Mucosa of stomach (tissue), 1 donor: ENCODE results near the gene CAMK2B.

Experiments used
- H3K27me3 ChIP-seq: one replicate; pipeline ENCODE4 v1.7.0; 2013; ENCODE audit warnings: mild to moderate bottlenecking, low read length; ENCODE audit not compliant: control insufficient read depth, insufficient read depth
- H3K36me3 ChIP-seq: one replicate; pipeline ENCODE4 v1.7.0; 2013; ENCODE audit warnings: low read length; ENCODE audit not compliant: control insufficient read depth, insufficient read depth
- H3K4me1 ChIP-seq: one replicate; pipeline ENCODE4 v1.7.0; 2013; ENCODE audit warnings: mild to moderate bottlenecking, low read length; ENCODE audit not compliant: control insufficient read depth, insufficient read depth
- H3K4me3 ChIP-seq: one replicate; pipeline ENCODE4 v1.7.0; 2013; ENCODE audit warnings: low read length
- H3K9ac ChIP-seq: one replicate; pipeline ENCODE4 v1.7.0; 2013; ENCODE audit warnings: mild to moderate bottlenecking, low read length, moderate library complexity
- H3K9me3 ChIP-seq: one replicate; pipeline ENCODE4 v1.7.0; 2013; ENCODE audit warnings: mild to moderate bottlenecking, low read length, moderate library complexity; ENCODE audit not compliant: control insufficient read depth
- donor health status: Pancreatic carcinoma.

Gene CAMK2B

DNA sequence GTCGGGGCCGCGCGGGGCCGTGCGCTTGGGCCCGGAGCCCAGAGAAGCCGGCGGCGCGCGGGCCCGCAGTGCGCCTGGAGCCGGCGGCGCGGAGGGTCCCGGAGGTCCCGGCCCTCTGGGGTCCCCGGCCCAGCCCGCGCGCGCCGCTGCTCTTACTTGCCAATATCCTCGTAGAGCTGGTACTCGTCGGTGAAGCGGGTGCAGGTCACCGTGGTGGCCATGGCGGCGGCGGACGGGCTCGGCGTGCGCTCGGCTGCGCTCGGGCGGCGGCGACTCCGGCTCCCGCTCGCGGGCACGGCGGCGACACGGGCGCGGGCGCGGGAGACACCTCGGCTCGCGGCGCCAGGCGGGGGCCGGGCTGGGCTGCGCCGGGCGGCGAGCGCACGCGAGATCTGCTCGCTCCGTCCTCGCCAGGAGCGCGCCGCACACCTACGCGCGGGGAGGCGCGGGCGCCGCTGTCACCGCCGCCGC is at the start of gene CAMK2B:
Gene CAMK2B (minus strand): TSS at position 394 of the 471 bp plus-strand sequence. CDS start 173 bp downstream, at position 221.
- no peak within 1 kb of the TSS for H3K9ac ChIP-seq
- H3K36me3 ChIP-seq = no peaks in the 10 kb centered on the region
- H3K9me3 ChIP-seq = no peaks in the 10 kb centered on the region
- no peaks in the 10 kb centered on the region for H3K4me1 ChIP-seq
- H3K4me3 ChIP-seq = no peak within 1 kb of the TSS
- H3K27me3 ChIP-seq = peaks cover 34% of the 10 kb centered on the region

DNA sequence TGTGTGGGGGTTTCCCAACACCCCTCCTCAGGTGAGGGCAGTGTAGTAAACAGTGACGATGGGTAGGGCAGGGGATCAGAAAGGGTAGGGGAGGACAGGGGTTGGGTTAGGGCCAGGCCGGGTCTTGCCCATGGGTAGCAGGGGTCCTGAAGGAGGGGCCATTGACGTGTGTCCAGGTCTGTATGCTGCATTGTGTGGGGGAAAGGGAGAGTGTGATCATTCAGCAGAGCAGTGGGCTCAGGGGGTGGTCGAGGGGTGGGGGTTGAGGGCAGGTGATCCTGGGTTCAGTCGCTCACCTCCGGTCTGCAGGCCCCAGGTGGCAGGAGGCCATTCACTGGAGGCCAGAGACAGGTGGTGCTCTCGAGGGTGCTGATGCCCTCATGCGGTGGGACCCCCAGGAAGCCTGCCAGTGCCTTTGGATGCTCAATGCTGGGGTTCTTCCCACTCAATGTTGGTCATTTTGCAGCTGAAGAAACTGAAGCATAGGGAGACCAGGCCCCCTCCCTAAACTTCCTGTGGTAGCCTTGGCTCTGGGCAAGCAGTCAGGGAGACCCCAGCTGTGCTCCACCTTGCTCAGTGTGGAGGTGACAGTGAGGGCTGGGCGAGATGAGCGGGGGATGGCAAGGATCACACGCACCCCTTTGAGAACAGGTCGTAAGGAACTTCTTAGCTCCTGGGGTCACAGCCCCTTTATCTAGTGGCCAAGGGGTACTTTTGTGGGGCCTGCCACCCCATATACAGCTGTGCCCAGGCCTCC is 48.8 kb upstream of the CAMK2B start:
- no peak overlapping the region for H3K4me3 ChIP-seq
- no peaks in the 10 kb centered on the region for H3K36me3 ChIP-seq
- no peaks in the 10 kb centered on the region for H3K4me1 ChIP-seq
- H3K9ac ChIP-seq = no peak overlapping the region
- no peaks in the 10 kb centered on the region for H3K27me3 ChIP-seq
- H3K9me3 ChIP-seq = no peaks in the 10 kb centered on the region

DNA sequence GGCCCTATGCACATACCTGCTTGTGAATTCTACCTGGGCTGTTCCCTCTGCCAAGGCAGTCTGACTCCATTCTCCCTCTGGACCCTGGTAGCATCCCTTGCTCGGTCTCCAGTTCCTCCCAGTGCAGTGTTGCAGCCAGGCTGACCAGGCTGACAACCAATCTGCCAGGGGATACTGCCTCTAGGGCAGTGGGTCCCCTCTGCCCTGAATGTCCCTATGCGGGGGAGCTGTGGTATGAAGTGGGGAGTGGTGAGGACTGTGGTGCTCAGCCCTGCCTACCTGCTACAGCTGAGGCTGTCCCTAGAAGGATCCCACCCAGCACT is 48.0 kb upstream of the CAMK2B start:
- Histone ChIP-seq H3K36me3 (no peaks in the 10 kb centered on the region), H3K4me1 (no peaks in the 10 kb centered on the region), H3K27me3 (peaks cover under 1% of the 10 kb centered on the region), H3K4me3 (no peak overlapping the region), H3K9me3 (no peaks in the 10 kb centered on the region), H3K9ac (no peak overlapping the region)

DNA sequence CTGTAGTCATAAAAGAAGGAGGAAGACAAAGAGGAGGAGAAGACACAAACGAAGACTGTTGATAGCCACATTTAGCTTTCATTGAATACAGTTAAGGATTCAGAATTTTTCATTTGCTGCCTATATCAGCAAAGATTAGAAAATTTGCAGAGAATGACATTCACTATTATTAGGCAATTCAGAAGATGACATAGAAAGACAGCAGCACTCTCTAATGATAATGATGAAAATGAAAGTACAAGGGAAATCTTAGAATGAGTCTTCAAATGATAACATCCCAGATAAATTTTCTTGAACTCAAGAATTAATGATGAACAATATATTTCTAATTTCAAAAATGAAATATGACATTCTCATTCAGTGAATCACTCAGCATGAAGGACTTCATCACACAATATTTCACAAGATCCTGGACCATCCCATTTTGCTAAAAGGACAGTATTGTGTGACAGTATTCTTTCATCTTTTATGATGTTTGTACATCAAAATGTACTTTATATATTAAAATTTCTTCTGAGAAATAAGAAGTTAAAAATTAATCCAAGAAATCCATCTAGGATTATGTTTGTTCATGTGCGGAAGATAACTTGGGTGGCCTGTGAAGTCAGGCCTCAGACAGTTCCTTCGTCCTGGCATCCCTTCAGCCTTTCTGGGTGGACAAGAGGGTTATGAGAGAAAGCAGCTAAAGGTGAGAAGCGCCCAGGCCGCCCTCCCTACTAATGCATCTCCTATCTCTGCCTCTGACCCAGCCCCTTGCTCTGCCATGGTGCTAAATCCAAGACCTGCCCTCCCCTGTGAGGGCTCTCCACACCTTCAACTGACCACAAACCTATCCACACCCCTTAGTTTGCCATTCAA is 47.4 kb upstream of the CAMK2B start:
- Histone ChIP-seq H3K9ac (no peak overlapping the region), H3K4me1 (no peaks in the 10 kb centered on the region), H3K9me3 (no peaks in the 10 kb centered on the region), H3K36me3 (no peaks in the 10 kb centered on the region), H3K27me3 (peaks cover 7% of the 10 kb centered on the region), H3K4me3 (no peak overlapping the region)

DNA sequence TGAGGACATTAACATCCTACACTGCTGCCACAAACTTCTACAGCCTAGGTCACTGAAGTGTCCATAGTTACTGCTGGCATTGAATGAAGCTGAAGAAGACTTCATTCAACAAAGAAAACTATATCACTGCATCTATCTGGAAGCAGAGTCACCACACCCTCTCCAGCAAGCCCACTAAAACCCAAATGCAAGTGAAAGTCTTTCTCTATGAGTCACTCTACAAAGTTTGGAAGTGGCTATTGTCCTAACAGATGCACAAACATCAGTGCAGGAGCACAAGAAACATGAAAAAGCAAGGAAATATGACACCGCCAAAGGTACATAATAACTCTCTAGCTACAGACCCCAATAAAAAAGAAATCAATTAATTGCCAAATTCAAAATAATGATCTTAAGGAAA is 43.5 kb upstream of the CAMK2B start:
- Histone ChIP-seq H3K4me3 (no peak overlapping the region), H3K36me3 (no peaks in the 10 kb centered on the region), H3K27me3 (peaks cover 11% of the 10 kb centered on the region), H3K9me3 (no peaks in the 10 kb centered on the region), H3K9ac (no peak overlapping the region), H3K4me1 (no peaks in the 10 kb centered on the region)

DNA sequence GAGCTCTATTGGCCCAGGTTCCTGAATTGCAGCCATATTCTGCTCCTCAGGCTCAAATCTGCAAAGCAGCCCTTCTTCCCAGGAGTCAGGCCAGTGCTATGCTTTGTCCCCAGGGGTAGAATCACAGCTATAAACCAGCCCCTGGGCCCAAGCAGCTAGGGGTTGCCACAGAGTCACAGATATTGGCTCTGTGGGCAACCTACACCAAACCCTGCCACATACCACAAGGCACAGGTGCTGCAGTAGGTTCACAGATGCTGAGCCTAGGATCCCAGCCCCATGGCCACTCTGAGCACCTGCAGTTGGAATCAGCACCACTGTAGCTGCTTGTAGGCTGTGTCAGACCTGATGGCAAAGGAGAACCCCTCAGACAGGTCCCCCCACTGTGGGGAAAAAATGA is 43.1 kb upstream of the CAMK2B start:
- H3K27me3 ChIP-seq = peaks cover 11% of the 10 kb centered on the region
- H3K4me3 ChIP-seq = no peak overlapping the region
- no peaks in the 10 kb centered on the region for H3K9me3 ChIP-seq
- no peaks in the 10 kb centered on the region for H3K36me3 ChIP-seq
- no peak overlapping the region for H3K9ac ChIP-seq
- no peaks in the 10 kb centered on the region for H3K4me1 ChIP-seq

DNA sequence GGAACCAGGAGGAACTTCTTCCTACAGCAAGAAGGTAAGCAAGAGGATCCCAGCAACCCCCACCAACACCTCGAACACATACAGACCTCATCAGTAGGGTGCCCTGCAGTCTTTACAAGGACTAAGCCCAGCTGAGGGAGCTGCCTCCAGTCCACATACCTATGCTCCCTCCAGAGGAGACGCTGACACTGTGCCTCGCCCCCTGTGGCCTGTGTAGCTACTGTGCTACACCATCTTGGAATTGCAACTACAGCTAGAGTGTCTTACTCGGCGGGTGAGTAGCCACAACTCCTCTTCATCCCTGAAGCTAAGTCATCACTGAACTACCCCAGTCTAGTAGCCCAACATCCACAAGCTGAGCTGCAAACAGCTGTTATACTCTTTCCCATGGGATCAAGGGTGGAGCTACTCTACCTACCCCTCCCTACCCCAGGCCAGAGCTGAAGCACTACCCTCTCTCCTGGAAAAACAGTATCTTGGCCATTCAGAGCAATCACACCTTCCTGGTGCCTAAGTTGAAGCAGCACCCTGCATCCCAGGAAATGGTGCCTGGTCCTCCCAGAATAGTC is 42.2 kb upstream of the CAMK2B start:
- H3K9ac ChIP-seq = no peak overlapping the region
- H3K36me3 ChIP-seq = no peaks in the 10 kb centered on the region
- H3K4me3 ChIP-seq = no peak overlapping the region
- no peaks in the 10 kb centered on the region for H3K4me1 ChIP-seq
- peaks cover 11% of the 10 kb centered on the region for H3K27me3 ChIP-seq
- no peaks in the 10 kb centered on the region for H3K9me3 ChIP-seq

DNA sequence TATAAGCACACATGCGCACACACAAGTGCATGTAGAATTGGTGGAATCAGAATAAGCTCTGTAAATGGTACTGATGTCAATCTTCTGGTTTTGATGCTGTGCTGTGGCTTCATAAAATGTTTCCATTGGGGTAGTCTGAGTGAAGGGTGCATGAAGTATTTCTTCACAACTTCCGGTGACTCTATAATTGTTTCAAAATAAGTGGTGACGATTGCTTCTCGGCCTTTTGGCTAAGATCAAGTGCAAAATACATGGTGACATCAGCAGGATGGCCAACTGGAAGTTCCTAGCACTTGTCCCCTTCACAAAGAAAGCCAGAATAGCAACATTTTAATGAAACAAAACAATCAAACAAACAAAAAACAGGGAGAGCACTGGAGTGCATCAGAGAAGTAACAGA is 41.6 kb upstream of the CAMK2B start:
- H3K4me3 ChIP-seq = no peak overlapping the region
- H3K27me3 ChIP-seq = peaks cover 11% of the 10 kb centered on the region
- no peaks in the 10 kb centered on the region for H3K4me1 ChIP-seq
- H3K36me3 ChIP-seq = no peaks in the 10 kb centered on the region
- H3K9ac ChIP-seq = no peak overlapping the region
- no peaks in the 10 kb centered on the region for H3K9me3 ChIP-seq

DNA sequence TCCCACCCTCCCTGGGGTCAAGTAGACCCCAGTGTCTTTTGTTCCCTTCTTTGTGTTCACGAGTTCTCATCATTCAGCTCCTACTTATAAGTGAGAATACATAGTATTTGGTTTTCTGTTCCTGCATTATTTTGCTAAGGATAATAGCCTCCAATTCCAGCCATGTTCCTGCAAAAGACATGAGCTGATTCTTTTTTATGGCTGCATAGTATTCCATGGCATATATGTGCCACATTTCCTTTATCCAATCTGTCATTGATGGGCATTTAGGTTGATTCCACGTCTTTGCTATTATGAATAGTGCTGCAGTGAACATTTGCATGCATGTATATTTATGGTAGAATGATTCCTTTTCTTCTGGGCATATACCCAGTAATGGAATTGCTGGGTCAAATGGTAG is 28.3 kb upstream of the CAMK2B start:
- Histone ChIP-seq H3K9ac (no peak overlapping the region), H3K4me3 (no peak overlapping the region), H3K27me3 (no peaks in the 10 kb centered on the region), H3K4me1 (no peaks in the 10 kb centered on the region), H3K9me3 (no peaks in the 10 kb centered on the region), H3K36me3 (no peaks in the 10 kb centered on the region)

DNA sequence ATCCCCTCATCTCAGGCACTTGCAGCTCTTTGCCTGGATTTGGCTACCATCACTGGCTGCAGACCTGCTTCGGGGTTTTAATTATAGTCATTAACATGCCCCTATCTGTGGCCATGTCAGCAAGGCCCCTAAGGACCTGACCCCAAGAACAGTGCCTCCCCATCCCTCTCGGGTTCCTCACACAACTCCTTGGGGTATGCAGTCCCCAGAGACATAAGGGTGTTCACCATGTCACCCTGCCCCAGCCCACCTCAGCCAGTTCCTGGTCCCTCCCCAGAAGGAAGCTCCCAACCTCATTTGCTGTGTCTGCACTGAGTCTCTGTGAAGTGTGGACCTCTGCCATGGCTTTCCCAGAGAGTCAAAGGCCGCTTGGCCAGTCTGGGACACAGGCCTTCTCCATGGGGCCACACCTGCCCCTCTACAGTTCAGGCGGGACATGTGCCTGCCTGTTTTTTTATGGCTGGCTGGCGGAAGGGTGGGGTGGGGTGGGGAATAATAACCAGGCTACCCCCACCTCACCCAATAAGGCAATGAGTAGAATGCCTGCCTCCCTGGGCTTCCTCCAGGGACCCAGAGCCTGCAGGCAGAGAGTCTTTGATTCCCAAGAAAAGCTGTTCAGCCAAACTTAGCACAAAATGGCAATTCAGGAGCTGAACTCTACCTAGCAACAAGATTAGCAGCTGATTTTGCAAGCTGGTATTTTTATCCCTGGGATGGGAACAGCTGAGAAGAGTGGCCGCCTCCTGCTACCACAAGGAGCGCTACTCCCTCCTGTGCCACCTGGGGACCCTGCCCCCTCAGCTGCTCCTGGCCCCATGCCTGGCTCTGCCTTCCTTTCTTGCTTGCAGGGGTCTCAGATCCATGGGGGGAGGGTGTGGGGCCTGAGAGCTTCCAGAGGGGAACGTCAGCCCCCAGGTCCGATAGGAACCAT is 23.7 kb upstream of the CAMK2B start:
- no peaks in the 10 kb centered on the region for H3K9me3 ChIP-seq
- H3K27me3 ChIP-seq = no peaks in the 10 kb centered on the region
- no peak overlapping the region for H3K9ac ChIP-seq
- no peaks in the 10 kb centered on the region for H3K4me1 ChIP-seq
- no peaks in the 10 kb centered on the region for H3K36me3 ChIP-seq
- no peak overlapping the region for H3K4me3 ChIP-seq

DNA sequence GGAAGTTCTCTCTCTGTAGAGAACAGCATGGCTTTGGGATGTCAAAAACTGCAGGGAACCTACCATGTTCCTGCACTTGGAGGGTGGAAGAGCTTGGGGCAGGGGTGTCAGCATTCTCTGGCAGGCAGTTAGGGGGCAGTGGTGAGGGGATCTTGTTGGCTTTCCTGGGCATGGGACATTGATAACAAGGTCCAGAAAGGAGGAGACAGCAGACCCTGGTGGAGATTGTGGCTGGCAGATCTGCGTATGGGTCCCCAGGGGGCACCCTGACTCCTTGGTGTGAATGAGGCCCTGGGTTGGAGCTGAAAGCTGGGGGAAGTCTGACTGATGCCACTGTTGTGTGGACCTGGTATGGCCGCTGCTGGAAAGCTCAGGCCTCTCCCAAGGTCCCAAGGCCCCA is 22.9 kb upstream of the CAMK2B start:
- Histone ChIP-seq H3K9ac (no peak overlapping the region), H3K4me3 (no peak overlapping the region), H3K36me3 (no peaks in the 10 kb centered on the region), H3K9me3 (no peaks in the 10 kb centered on the region), H3K4me1 (no peaks in the 10 kb centered on the region), H3K27me3 (no peaks in the 10 kb centered on the region)
